Keratinocyte (primary cell): Measurements from ENCODE around the gene GNG10. TPM values are rescaled to one million over a fixed set of nuclear protein-coding genes. Genes with fewer than 3 reads are reported as not detected.

Experiments
- DNase-seq: peaks from one replicate; pipeline ENCODE4 v3.0.0-alpha.2; 2011; ENCODE audit warnings: low read depth, missing footprints, low spot score
- FAIRE-seq: peaks from 2 replicates; lab custom pipeline; 2011; peaks lifted over from hg19 to GRCh38; lab: Jason Lieb, UNC
- H2AFZ ChIP-seq: 2 replicates; pipeline ENCODE4 v1.6.0; 2012; ENCODE audit warnings: low read length, control low read depth, inconsistent platforms; ENCODE audit not compliant: control insufficient read depth
- H3K27ac ChIP-seq: 2 replicates; pipeline ENCODE4 v1.5.1; 2011; ENCODE audit warnings: low read length; ENCODE audit not compliant: control insufficient read depth, insufficient read depth
- H3K27me3 ChIP-seq: 3 replicates; pipeline ENCODE4 v1.6.0; 2011; ENCODE audit warnings: low read length; ENCODE audit not compliant: control insufficient read depth, insufficient read depth; ENCODE audit errors: extremely low read depth
- H3K36me3 ChIP-seq, 2 experiments: 2 replicates in 1 of 2; 3 replicates in 1 of 2; pipeline ENCODE4 v1.5.1; 2011; ENCODE audit warnings: low read length in 2 of 2, mild to moderate bottlenecking in 1 of 2; ENCODE audit not compliant: control insufficient read depth in 2 of 2, insufficient read depth in 2 of 2; ENCODE audit errors: extremely low read depth in 1 of 2
- H3K4me1 ChIP-seq: 3 replicates; pipeline ENCODE4 v1.5.1; 2011; ENCODE audit warnings: low read length; ENCODE audit not compliant: control insufficient read depth, insufficient read depth; ENCODE audit errors: extremely low read depth
- H3K4me2 ChIP-seq: 3 replicates; pipeline ENCODE4 v1.6.0; 2011; ENCODE audit warnings: low read depth, low read length; ENCODE audit not compliant: control insufficient read depth, insufficient read depth; ENCODE audit errors: extremely low read depth
- H3K4me3 ChIP-seq, 3 experiments: fragments of 200-600 bp in 1 of 3; sonication (generic) in 1 of 3; 2 replicates in 2 of 3; 3 replicates in 1 of 3; pipeline ENCODE4 v1.5.1; 2011 to 2016; ENCODE audit warnings: low read length in 3 of 3, mild to moderate bottlenecking in 3 of 3, control low read depth in 2 of 3, inconsistent platforms in 1 of 3, low read depth in 1 of 3, mixed read lengths in 1 of 3, mixed run types in 1 of 3, moderate library complexity in 1 of 3; ENCODE audit not compliant: control insufficient read depth in 2 of 3, insufficient read depth in 2 of 3; ENCODE audit errors: extremely low read depth in 1 of 3
- H3K79me2 ChIP-seq: 2 replicates; pipeline ENCODE4 v1.6.0; 2012; ENCODE audit warnings: low read length; ENCODE audit not compliant: control insufficient read depth, insufficient read depth
- H3K9ac ChIP-seq: 3 replicates; pipeline ENCODE4 v1.6.0; 2011; ENCODE audit warnings: low read length; ENCODE audit not compliant: control insufficient read depth, insufficient read depth; ENCODE audit errors: extremely low read depth
- H3K9me1 ChIP-seq: 3 replicates; pipeline ENCODE4 v1.6.0; 2011; ENCODE audit warnings: low read length; ENCODE audit not compliant: control insufficient read depth, insufficient read depth; ENCODE audit errors: extremely low read depth
- H3K9me3 ChIP-seq: 2 replicates; pipeline ENCODE4 v1.5.1; 2012; ENCODE audit warnings: low read depth, low read length; ENCODE audit not compliant: control insufficient read depth
- H4K20me1 ChIP-seq: 3 replicates; pipeline ENCODE4 v1.6.0; 2011; ENCODE audit warnings: low read length; ENCODE audit not compliant: control insufficient read depth, insufficient read depth; ENCODE audit errors: extremely low read depth
- CTCF ChIP-seq, 3 experiments: IDR thresholded peaks in 1 of 3; conservative IDR thresholded peaks in 1 of 3; optimal IDR thresholded peaks in 1 of 3; 2 replicates in 2 of 3; 3 replicates in 1 of 3; pipeline versions ENCODE3 to v1.5.1; 2011; ENCODE audit warnings: low read length in 3 of 3, mild to moderate bottlenecking in 3 of 3, moderate library complexity in 2 of 3, control low read depth in 1 of 3, inconsistent platforms in 1 of 3; ENCODE audit not compliant: insufficient read depth in 2 of 3; ENCODE audit errors: extremely low read depth in 1 of 3
- EZH2 ChIP-seq: IDR thresholded peaks from one replicate; pipeline ENCODE4 v1.6.1; 2012; ENCODE audit warnings: inconsistent platforms, mild to moderate bottlenecking, low read length, moderate library complexity
- dilution Hi-C: fragments of 300-500 bp; cut with MboI; formaldehyde crosslinking; loops from one replicate; pipeline ENCODE4 v1.7.0; 2020; ENCODE audit warnings: low sequenced_read_pairs; ENCODE audit not compliant: extremely low pct_ligation_motif_present
- polyA plus RNA-seq, 5 experiments: library from polyadenylated mRNA; depleted of rRNA in 3 of 5; stranded (reverse) in 3 of 5; stranded (forward) in 1 of 5; unstranded in 1 of 5; fragments of >200 nt; gene quantifications; 1 replicate in 1 of 5; 2 replicates in 3 of 5; 3 replicates in 1 of 5; pipeline versions ENCODE4 v1.2.1 to v1.2.3, GENCODE V29; 2011 to 2012; ENCODE audit warnings: missing spikeins in 2 of 5, low read depth in 1 of 5, low replicate concordance in 1 of 5

GNG10 gene
- polyA plus RNA-seq, 1 donor (not counting 4 experiments of a cell fraction or from before 2014, with no cell fraction given) = 89.8 TPM

- Histone ChIP-seq H3K9me1 (no peaks in the 10 kb centered on the region), H3K4me2 (no peak overlapping the region), H3K9ac (no peak overlapping the region), H3K27ac (no peak overlapping the region), H3K4me3 (no peak overlapping the region), H3K27me3 (no peaks in the 10 kb centered on the region), H2AFZ (no peak overlapping the region), H4K20me1 (no peaks in the 10 kb centered on the region), H3K79me2 (no peaks in the 10 kb centered on the region), H3K9me3 (no peaks in the 10 kb centered on the region), H3K36me3 (no peaks in the 10 kb centered on the region), H3K4me1 (no peaks in the 10 kb centered on the region)
- FAIRE-seq (no peak), DNase-seq (no peak)
- dilution Hi-C loops = no loop called here
- TF ChIP-seq CTCF (optimal IDR thresholded peaks at IDR 0.05 in 1 of 3, IDR thresholded peaks at IDR 0.05 in 1 of 3, conservative IDR thresholded peaks at IDR 0.05 in 1 of 3; ENCODE audit: extremely low read depth in 1 of 3, insufficient read depth in 2 of 3, low read length in 3 of 3) (no peak), EZH2 (no peak)
Measured at GRCh38 chr9:111711548-111711947, 50.1 kb downstream of the GNG10 start.

GRCh38 chr9:111712369-111712768, 51.0 kb downstream of the GNG10 start:
- DNase-seq (no peak), FAIRE-seq (no peak)
- TF ChIP-seq EZH2 = no peak
- no peaks in the 10 kb centered on the region for H3K36me3 ChIP-seq
- H4K20me1 ChIP-seq = no peaks in the 10 kb centered on the region
- H3K79me2 ChIP-seq = no peaks in the 10 kb centered on the region
- no peak overlapping the region for H2AFZ ChIP-seq
- H3K27ac ChIP-seq = no peak overlapping the region
- dilution Hi-C loops = no loop called here
- H3K4me2 ChIP-seq = no peak overlapping the region
- H3K4me3 ChIP-seq = no peak overlapping the region
- no peaks in the 10 kb centered on the region for H3K27me3 ChIP-seq
- H3K9ac ChIP-seq = no peak overlapping the region
- H3K9me3 ChIP-seq = no peaks in the 10 kb centered on the region
- H3K9me1 ChIP-seq = no peaks in the 10 kb centered on the region
- H3K4me1 ChIP-seq = no peaks in the 10 kb centered on the region

- TF ChIP-seq CTCF (optimal IDR thresholded peaks at IDR 0.05 in 1 of 3, IDR thresholded peaks at IDR 0.05 in 1 of 3, conservative IDR thresholded peaks at IDR 0.05 in 1 of 3; ENCODE audit: extremely low read depth in 1 of 3, insufficient read depth in 2 of 3, low read length in 3 of 3) (no peak), EZH2 (no peak)
- Histone ChIP-seq H3K79me2 (no peaks in the 10 kb centered on the region), H3K4me3 (no peak overlapping the region), H3K9me3 (no peaks in the 10 kb centered on the region), H2AFZ (no peak overlapping the region), H3K27ac (no peak overlapping the region), H3K4me1 (no peaks in the 10 kb centered on the region), H4K20me1 (no peaks in the 10 kb centered on the region), H3K9me1 (no peaks in the 10 kb centered on the region), H3K9ac (no peak overlapping the region), H3K36me3 (no peaks in the 10 kb centered on the region), H3K4me2 (no peak overlapping the region), H3K27me3 (no peaks in the 10 kb centered on the region)
- dilution Hi-C loops = no loop called here
- no peak for FAIRE-seq
- DNase-seq = no peak
Measured at GRCh38 chr9:111715471-111715870, 54.1 kb downstream of the GNG10 start.
